GM12801 (cell line): Measurements from ENCODE around the gene SLC6A14.

Experiments
- CTCF ChIP-seq: IDR thresholded peaks from one replicate; pipeline ENCODE4 v1.5.1; 2011; ENCODE audit warnings: control low read depth; ENCODE audit not compliant: insufficient read length; ENCODE audit errors: extremely low read depth

SLC6A14 gene

DNA sequence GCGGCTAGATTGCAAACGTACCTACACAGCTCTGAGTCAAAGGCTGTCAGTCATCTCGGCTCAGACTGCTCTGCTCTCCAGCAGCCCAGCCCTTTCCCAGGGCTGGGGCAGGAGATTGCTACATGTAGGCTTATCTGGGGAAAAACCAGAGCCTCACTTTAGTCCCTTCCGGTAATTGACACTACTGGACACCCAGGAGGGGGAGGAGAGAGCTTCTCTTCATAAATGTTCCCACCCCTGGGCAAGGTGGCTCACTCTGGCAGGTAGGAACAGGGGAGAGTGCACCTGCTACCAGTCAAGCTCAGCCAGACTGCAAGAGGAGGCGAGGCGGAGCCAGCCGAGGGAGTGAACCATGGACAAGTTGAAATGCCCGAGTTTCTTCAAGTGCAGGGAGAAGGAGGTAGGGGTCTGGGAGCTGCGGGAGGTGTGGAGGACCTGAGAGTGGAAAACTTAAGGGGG is at the start of gene SLC6A14:
TSS of gene SLC6A14 (plus strand) at position 249 of the 459 bp plus-strand sequence. CDS start at position 353, 104 bp downstream.
- no peak for TF ChIP-seq CTCF

GRCh38 chrX:116395752-116396151 is 40.7 kb upstream of the SLC6A14 start:
- TF ChIP-seq CTCF: no peak

DNA sequence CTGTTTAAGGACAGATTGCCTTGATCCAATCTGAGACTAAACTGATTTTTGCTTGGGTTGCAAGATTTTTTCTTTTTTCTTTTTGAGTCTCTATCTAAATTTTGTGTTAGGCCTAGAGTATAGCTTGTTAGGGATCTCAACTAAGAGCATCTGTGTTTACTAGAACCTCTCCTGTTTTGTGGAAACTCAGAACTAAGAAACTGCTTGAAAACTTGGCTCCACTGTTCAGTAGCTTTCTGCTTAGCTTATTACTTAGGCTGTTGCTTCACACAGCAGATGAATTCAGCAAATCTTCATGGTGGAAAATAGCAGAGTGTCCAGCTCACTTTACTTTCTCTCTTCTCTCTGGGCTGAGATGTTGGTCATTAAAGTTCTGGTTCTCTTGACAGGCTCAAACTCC is 36.7 kb upstream of the SLC6A14 start:
- no peak for TF ChIP-seq CTCF

DNA sequence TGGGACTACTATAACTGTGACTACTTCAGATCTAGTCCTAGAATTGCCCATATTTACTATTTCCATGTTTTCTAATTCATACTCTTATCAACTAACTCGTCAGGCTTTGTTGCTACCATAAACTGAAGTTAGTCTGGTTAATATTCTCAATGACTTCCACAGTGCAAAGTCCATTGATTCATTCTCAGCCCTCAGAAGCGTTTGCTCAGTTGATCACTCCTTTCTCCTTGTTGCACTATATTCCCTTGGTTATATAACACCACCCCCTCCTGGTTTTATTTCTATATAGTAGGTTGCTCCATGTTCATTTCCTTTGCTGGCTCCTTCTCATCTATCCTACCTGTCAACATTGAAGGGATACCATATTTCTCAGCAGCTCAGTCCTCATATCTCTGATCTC is 27.2 kb upstream of the SLC6A14 start:
- no peak for TF ChIP-seq CTCF

GRCh38 chrX:116413273-116413672 is 23.1 kb upstream of the SLC6A14 start:
- TF ChIP-seq CTCF: no peak

DNA sequence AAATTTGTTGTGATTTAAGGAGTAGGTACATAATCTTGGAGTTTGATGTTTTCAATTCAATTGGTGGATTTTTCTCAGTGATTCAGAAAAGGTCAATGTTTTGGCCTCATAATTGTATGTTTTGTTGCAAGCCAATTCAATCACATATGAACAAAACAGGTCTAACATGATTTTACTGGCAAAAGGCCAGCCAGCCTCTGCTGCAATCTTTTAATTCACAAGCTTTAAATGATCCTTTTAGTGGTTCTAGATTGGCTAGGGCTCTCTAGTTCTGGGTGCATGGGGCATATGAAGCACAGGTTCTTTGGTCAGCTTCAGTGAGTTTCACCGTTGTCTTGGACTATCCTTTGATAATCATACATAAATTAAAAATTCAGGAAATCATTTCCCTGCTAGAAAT is 19.2 kb upstream of the SLC6A14 start:
- no peak for TF ChIP-seq CTCF

GRCh38 chrX:116417968-116418367 is 18.4 kb upstream of the SLC6A14 start:
- TF ChIP-seq CTCF: no peak

DNA sequence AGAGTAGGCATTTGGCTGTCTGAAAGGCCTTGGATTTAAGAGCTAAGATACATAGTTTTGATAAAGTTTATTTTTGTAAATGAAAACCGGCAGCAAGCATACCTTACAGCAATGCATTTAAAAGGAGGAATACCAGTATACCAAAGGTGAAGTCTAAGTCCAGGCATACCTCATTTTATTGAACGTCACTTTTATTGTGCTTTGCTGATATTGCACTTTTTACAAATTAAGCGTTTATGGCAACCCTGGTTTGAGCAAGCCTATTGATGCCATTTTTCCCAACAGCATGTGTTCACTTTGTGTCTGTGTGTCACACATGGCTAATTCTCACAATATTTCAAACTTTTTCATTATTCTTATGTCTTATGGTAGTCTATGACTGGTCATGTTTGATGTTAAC is 8.4 kb upstream of the SLC6A14 start:
- no peak for TF ChIP-seq CTCF
